SK-N-SH (cell line): Measurements from ENCODE around the gene PCNX1. TPM values are rescaled to one million over a fixed set of nuclear protein-coding genes. Genes with fewer than 3 reads are reported as not detected.

ENCODE experiments used
- CTCF ChIA-PET: fragments of 300-600, 350-600 bp; formaldehyde crosslinking; extraction: SDS; loops from one replicate; lab custom pipeline; 2021; lab: Yijun Ruan, JAX
- POLR2A ChIA-PET: fragments of 350-600 bp; sonication (Branson Sonifier 250); formaldehyde crosslinking; extraction: SDS; loops from one replicate; lab custom pipeline; 2020; ENCODE audit warnings: antibody characterized with exemption, inconsistent platforms; lab: Yijun Ruan, JAX
- DNase-seq: peaks from one replicate; pipeline ENCODE4 v3.0.0; 2012
- H2AFZ ChIP-seq: fragments of 200-600 bp; sonication (generic); 2 replicates; pipeline ENCODE4 v1.8.1; 2016; ENCODE audit warnings: antibody characterized with exemption, mild to moderate bottlenecking, low read depth
- H3F3A ChIP-seq: fragments of 200-600 bp; sonication (generic); replicated peaks from 2 replicates; pipeline ENCODE3; 2016; ENCODE audit warnings: antibody characterized with exemption, mild to moderate bottlenecking; ENCODE audit not compliant: insufficient read depth
- H3K27ac ChIP-seq, 2 experiments: fragments of 200-500 bp in 1 of 2; fragments of 200-600 bp in 1 of 2; sonication (Bioruptor generic) in 1 of 2; sonication (generic), shearing (Covaris generic) in 1 of 2; 2 replicates each; pipeline versions ENCODE4 v1.5.1 to v1.6.1; 2014 to 2016; ENCODE audit warnings: low read depth in 2 of 2, inconsistent platforms in 1 of 2, low read length in 1 of 2, mild to moderate bottlenecking in 1 of 2, mixed read lengths in 1 of 2
- H3K27me3 ChIP-seq: fragments of 200-600 bp; sonication (generic), shearing (Covaris generic); 2 replicates; pipeline ENCODE4 v1.6.1; 2016; ENCODE audit warnings: mixed run types; ENCODE audit not compliant: insufficient read depth
- H3K36me3 ChIP-seq, 2 experiments: fragments of 200-500 bp in 1 of 2; fragments of 200-600 bp in 1 of 2; sonication (Bioruptor generic) in 1 of 2; sonication (generic) in 1 of 2; replicated peaks in 1 of 2; 2 replicates each; pipeline versions ENCODE3 to v1.5.1; 2014 to 2016; ENCODE audit warnings: low read length in 1 of 2, mild to moderate bottlenecking in 1 of 2; ENCODE audit not compliant: insufficient read depth in 2 of 2, control insufficient read depth in 1 of 2
- H3K4me1 ChIP-seq, 2 experiments: fragments of 200-500 bp in 1 of 2; fragments of 200-600 bp in 1 of 2; sonication (Bioruptor generic) in 1 of 2; sonication (generic), shearing (Covaris generic) in 1 of 2; 2 replicates each; pipeline versions ENCODE4 v1.5.1 to v1.6.1; 2014 to 2016; ENCODE audit warnings: low read depth in 1 of 2, low read length in 1 of 2, mixed run types in 1 of 2; ENCODE audit not compliant: insufficient read depth in 2 of 2, control insufficient read depth in 1 of 2
- H3K4me2 ChIP-seq: fragments of 200-600 bp; sonication (generic), shearing (Covaris generic); 2 replicates; pipeline ENCODE4 v1.6.1; 2017; ENCODE audit warnings: mixed run types
- H3K4me3 ChIP-seq, 2 experiments: fragments of 200-500 bp in 1 of 2; fragments of 200-600 bp in 1 of 2; sonication (Bioruptor generic) in 1 of 2; sonication (generic), shearing (Covaris generic) in 1 of 2; 2 replicates each; pipeline versions ENCODE4 v1.5.1 to v1.8.1; 2014 to 2016; ENCODE audit warnings: low read depth in 2 of 2, inconsistent platforms in 1 of 2, low read length in 1 of 2, mild to moderate bottlenecking in 1 of 2, mixed read lengths in 1 of 2, moderate library complexity in 1 of 2
- H3K79me2 ChIP-seq: fragments of 200-600 bp; sonication (generic); 2 replicates; pipeline ENCODE4 v1.8.1; 2017; ENCODE audit warnings: mild to moderate bottlenecking; ENCODE audit not compliant: insufficient read depth
- H3K9ac ChIP-seq: fragments of 200-600 bp; sonication (generic); 2 replicates; pipeline ENCODE4 v1.6.1; 2017; ENCODE audit warnings: mixed run types
- H3K9me2 ChIP-seq: fragments of 200-600 bp; sonication (generic); 2 replicates; pipeline ENCODE4 v1.6.1; 2017; ENCODE audit warnings: mixed run types
- H3K9me3 ChIP-seq: fragments of 200-600 bp; sonication (generic); 2 replicates; pipeline ENCODE4 v1.6.1; 2017; ENCODE audit warnings: mixed run types, mild to moderate bottlenecking, moderate library complexity
- H4K20me1 ChIP-seq: fragments of 200-600 bp; sonication (generic); 2 replicates; pipeline ENCODE4 v1.6.1; 2017; ENCODE audit warnings: mild to moderate bottlenecking, mixed run types; ENCODE audit not compliant: insufficient read depth
- CHD2 ChIP-seq: fragments of 150-350 bp; IDR thresholded peaks from 2 replicates; pipeline ENCODE4 v1.6.1; 2018; ENCODE audit warnings: low read length; ENCODE audit not compliant: partially characterized antibody
- EZH2phosphoT487 ChIP-seq: fragments of 200-600 bp; sonication (generic); IDR thresholded peaks from 2 replicates; pipeline ENCODE4 v1.6.1; 2017; ENCODE audit warnings: low read depth, mixed run types, mild to moderate bottlenecking, antibody characterized with exemption, moderate library complexity, borderline replicate concordance
- FOXJ3 ChIP-seq: sonication (generic); formaldehyde crosslinking; IDR thresholded peaks from 2 replicates; pipeline ENCODE4 v1.5.1; 2020; ENCODE audit warnings: mild to moderate bottlenecking, missing genetic modification reagents
- GABPA ChIP-seq: IDR thresholded peaks from 2 replicates; pipeline ENCODE4 v1.4.0; 2012; ENCODE audit warnings: low read depth, mild to moderate bottlenecking
- JUND ChIP-seq: IDR thresholded peaks from 2 replicates; pipeline ENCODE4 v1.4.0; 2012
- NRF1 ChIP-seq: IDR thresholded peaks from 2 replicates; pipeline ENCODE4 v1.6.1; 2012; ENCODE audit warnings: low read depth, mild to moderate bottlenecking, low read length
- POLR2AphosphoS5 ChIP-seq: IDR thresholded peaks from 2 replicates; pipeline ENCODE4 v1.6.1; 2012; ENCODE audit warnings: low read depth, low read length
- RCOR1 ChIP-seq: fragments of 150-350 bp; IDR thresholded peaks from 2 replicates; pipeline ENCODE4 v1.6.1; 2017; ENCODE audit warnings: antibody characterized with exemption, low read length
- RFX5 ChIP-seq: IDR thresholded peaks from 2 replicates; pipeline ENCODE4 v1.6.1; 2012; ENCODE audit warnings: mild to moderate bottlenecking, improper control_type of control experiment, low read length
- RXRA ChIP-seq: IDR thresholded peaks from 2 replicates; pipeline ENCODE4 v1.4.0; 2012; ENCODE audit warnings: low read depth, mild to moderate bottlenecking, borderline replicate concordance
- SIN3A ChIP-seq: IDR thresholded peaks from 2 replicates; pipeline ENCODE4 v1.6.1; 2012; ENCODE audit warnings: low read depth, mild to moderate bottlenecking, low read length, moderate library complexity, borderline replicate concordance
- TCF12 ChIP-seq: IDR thresholded peaks from 2 replicates; pipeline ENCODE4 v1.4.0; 2012
- TEAD4 ChIP-seq: IDR thresholded peaks from 2 replicates; pipeline ENCODE4 v1.4.0; 2012; ENCODE audit warnings: mild to moderate bottlenecking, borderline replicate concordance; ENCODE audit not compliant: insufficient read depth
- USF2 ChIP-seq: fragments of 150-350 bp; IDR thresholded peaks from 2 replicates; pipeline ENCODE4 v1.6.1; 2017; ENCODE audit warnings: antibody characterized with exemption, low read length, low read depth, borderline replicate concordance
- WGBS: methylation state at CpG from one replicate; pipeline ENCODE4 v1.1.6; 2017; ENCODE audit warnings: low lambda C conversion rate; 5-methylcytosine and 5-hydroxymethylcytosine counted together
- polyA plus RNA-seq, 3 experiments: library from polyadenylated mRNA; depleted of rRNA; stranded (reverse); fragments of >200 nt; gene quantifications; 2 replicates each; pipeline ENCODE4 v1.2.3, GENCODE V29; 2012
- TF ChIP-seq, protein P1 (sequence below): IDR thresholded peaks from 2 replicates; pipeline ENCODE4 v1.6.1; 2012; ENCODE audit warnings: mild to moderate bottlenecking, low read depth, low read length, moderate library complexity
- TF ChIP-seq, protein P2 (sequence below): IDR thresholded peaks from 2 replicates; pipeline ENCODE4 v1.4.0; 2012; ENCODE audit warnings: low read depth, borderline replicate concordance
- TF ChIP-seq, protein P3 (sequence below): IDR thresholded peaks from 2 replicates; pipeline ENCODE4 v1.4.0; 2012; ENCODE audit warnings: low read depth, borderline replicate concordance

PCNX1 gene
- polyA plus RNA-seq, 1 of the 3 experiments (the other 2 are of a cell fraction), result 9.4 TPM

DNA sequence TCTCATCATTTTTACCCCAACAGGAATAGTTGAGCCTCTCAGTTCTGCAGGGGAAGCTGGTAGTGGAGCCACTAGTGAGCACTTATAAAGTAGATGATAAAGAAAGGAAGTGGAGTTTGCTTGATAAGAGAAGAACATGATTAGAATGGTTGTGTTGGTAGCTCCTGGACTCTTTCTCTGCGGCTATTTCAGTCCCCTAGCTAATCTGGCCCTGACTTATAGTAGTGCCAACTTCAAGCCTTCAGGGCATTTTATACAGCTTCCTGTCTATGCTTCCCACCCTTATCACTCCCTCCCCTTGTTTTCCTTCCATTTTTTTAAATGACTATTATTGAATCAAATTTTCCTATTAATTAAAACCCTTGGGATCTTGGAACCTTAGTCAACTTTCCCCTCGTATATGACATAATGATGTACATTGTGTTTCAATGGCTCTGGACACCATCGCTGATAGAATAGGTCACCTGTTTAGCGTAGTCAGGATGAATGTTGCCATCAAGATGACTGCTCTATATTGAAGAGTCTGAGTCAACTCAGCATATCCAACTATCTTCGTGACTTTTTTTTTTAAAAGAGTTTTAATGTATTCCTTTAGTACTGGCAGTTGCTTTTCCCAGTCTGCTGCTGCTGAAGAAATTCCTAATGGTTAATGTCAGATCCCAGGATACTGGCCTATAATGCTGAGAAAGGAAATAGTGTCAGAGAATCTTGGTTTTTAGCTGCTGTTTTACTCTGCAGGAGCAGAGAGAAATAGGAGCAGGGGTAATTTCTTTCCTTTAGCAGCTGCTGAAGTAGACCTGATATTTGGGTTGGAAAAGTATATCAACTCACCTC lies 16.2 kb upstream of the PCNX1 start:
- Histone ChIP-seq H3K79me2 (no peaks in the 10 kb centered on the region), H3K9ac (no peak overlapping the region), H3K36me3 (no peaks in the 10 kb centered on the region), H3K9me2 (no peaks in the 10 kb centered on the region), H3K4me3 (no peak overlapping the region), H2AFZ (no peak overlapping the region), H3K4me1 (peaks cover 0 to 28% of the 10 kb centered on the region in 2 experiments; a peak in 3 of 4 replicates), H3F3A (peaks cover 12% of the 10 kb centered on the region), H4K20me1 (no peaks in the 10 kb centered on the region), H3K27me3 (no peaks in the 10 kb centered on the region), H3K4me2 (no peak overlapping the region), H3K27ac (peak overlapping the region in 1 of 2 experiments; percentile 14; a peak in 2 of 4 replicates), H3K9me3 (no peaks in the 10 kb centered on the region)
- ChIA-PET CTCF (interaction anchor here (1.1 to 1.4 kb wide), 3 partner anchors 11 to 70 kb away, joined by 3 to 7 read pairs (median 3); partner anchors contain the start of gene PCNX1), POLR2A (no interaction called here)
- DNase-seq, result no peak
- TF ChIP-seq TCF12 (peak; percentile 48), SIN3A (no peak)
- WGBS, result 53% methylated on average over 5 of the region's 5 CpGs

GRCh38 chr14:70891737-70892136 lies 15.5 kb upstream of the PCNX1 start:
- Histone ChIP-seq H3K9ac (no peak overlapping the region), H3K4me2 (no peak overlapping the region), H3K9me3 (no peaks in the 10 kb centered on the region), H3F3A (peaks cover 18% of the 10 kb centered on the region), H3K4me1 (peaks cover 0 to 28% of the 10 kb centered on the region in 2 experiments; a peak in 3 of 4 replicates), H2AFZ (no peak overlapping the region), H3K27me3 (no peaks in the 10 kb centered on the region), H3K36me3 (no peaks in the 10 kb centered on the region), H3K4me3 (no peak overlapping the region), H4K20me1 (no peaks in the 10 kb centered on the region), H3K27ac (peak overlapping the region in 1 of 2 experiments; percentile 14; a peak in 1 of 4 replicates), H3K9me2 (no peaks in the 10 kb centered on the region), H3K79me2 (no peaks in the 10 kb centered on the region)
- WGBS, result 89% methylated on average over 2 of the region's 2 CpGs
- no peak for DNase-seq
- ChIA-PET POLR2A (no interaction called here), CTCF (interaction anchor here (1.1 kb wide), 1 partner anchor 15 kb away, joined by 7 read pairs; the partner anchor contains the start of gene PCNX1)
- no peak for TF ChIP-seq JUND
- TF ChIP-seq TEAD4, result no peak
- TF ChIP-seq RXRA, result no peak
- TF ChIP-seq GABPA, result no peak
- no peak for TF ChIP-seq CHD2
- no peak for TF ChIP-seq RCOR1
- no peak for TF ChIP-seq USF2
- TF ChIP-seq, protein P1, sequence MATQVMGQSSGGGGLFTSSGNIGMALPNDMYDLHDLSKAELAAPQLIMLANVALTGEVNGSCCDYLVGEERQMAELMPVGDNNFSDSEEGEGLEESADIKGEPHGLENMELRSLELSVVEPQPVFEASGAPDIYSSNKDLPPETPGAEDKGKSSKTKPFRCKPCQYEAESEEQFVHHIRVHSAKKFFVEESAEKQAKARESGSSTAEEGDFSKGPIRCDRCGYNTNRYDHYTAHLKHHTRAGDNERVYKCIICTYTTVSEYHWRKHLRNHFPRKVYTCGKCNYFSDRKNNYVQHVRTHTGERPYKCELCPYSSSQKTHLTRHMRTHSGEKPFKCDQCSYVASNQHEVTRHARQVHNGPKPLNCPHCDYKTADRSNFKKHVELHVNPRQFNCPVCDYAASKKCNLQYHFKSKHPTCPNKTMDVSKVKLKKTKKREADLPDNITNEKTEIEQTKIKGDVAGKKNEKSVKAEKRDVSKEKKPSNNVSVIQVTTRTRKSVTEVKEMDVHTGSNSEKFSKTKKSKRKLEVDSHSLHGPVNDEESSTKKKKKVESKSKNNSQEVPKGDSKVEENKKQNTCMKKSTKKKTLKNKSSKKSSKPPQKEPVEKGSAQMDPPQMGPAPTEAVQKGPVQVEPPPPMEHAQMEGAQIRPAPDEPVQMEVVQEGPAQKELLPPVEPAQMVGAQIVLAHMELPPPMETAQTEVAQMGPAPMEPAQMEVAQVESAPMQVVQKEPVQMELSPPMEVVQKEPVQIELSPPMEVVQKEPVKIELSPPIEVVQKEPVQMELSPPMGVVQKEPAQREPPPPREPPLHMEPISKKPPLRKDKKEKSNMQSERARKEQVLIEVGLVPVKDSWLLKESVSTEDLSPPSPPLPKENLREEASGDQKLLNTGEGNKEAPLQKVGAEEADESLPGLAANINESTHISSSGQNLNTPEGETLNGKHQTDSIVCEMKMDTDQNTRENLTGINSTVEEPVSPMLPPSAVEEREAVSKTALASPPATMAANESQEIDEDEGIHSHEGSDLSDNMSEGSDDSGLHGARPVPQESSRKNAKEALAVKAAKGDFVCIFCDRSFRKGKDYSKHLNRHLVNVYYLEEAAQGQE, result no peak
- no peak for TF ChIP-seq EZH2phosphoT487
- no peak for TF ChIP-seq SIN3A
- no peak for TF ChIP-seq RFX5
- TF ChIP-seq NRF1, result no peak
- TF ChIP-seq FOXJ3 (CRISPR knock-in tag), result no peak
- TF ChIP-seq, protein P2, sequence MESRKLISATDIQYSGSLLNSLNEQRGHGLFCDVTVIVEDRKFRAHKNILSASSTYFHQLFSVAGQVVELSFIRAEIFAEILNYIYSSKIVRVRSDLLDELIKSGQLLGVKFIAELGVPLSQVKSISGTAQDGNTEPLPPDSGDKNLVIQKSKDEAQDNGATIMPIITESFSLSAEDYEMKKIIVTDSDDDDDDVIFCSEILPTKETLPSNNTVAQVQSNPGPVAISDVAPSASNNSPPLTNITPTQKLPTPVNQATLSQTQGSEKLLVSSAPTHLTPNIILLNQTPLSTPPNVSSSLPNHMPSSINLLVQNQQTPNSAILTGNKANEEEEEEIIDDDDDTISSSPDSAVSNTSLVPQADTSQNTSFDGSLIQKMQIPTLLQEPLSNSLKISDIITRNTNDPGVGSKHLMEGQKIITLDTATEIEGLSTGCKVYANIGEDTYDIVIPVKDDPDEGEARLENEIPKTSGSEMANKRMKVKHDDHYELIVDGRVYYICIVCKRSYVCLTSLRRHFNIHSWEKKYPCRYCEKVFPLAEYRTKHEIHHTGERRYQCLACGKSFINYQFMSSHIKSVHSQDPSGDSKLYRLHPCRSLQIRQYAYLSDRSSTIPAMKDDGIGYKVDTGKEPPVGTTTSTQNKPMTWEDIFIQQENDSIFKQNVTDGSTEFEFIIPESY, result no peak
- no peak for TF ChIP-seq POLR2AphosphoS5
- TF ChIP-seq, protein P3, sequence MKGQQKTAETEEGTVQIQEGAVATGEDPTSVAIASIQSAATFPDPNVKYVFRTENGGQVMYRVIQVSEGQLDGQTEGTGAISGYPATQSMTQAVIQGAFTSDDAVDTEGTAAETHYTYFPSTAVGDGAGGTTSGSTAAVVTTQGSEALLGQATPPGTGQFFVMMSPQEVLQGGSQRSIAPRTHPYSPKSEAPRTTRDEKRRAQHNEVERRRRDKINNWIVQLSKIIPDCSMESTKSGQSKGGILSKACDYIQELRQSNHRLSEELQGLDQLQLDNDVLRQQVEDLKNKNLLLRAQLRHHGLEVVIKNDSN, result no peak
